NCI-H1694 treated with DMSO at 0.1 percent for 48 hours (cell line): ENCODE measurements around the gene BZW2.

Experiments
- DNase-seq: peaks from one replicate; lab custom pipeline; 2025; lab: John Stamatoyannopoulos, UW

The BZW2 gene

GRCh38 chr7:16721541-16721940, 75.6 kb downstream of the BZW2 start:
- no peak for DNase-seq

DNA sequence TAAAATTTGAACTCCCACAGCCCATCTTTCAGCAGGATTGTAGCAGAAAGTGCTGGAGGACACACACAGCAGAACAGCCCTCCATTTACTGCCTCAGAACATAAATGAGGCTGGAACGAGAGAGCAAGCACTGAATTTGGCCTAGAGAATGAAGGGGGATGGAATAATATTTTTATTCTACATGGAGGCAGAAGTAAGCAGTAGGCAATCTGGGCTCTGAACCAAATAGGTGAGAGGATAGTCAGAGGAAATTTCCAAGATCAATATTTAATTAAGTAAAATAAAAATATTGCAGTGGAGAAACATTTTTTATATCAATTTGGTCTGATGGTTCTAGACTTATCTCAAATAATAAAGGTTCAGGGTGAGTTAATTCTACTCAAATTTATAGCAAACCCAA, 78.4 kb downstream of the BZW2 start:
- DNase-seq, result no peak

GRCh38 chr7:16726189-16726588, 80.2 kb downstream of the BZW2 start:
- DNase-seq, result no peak

- DNase-seq, result no peak
Observed at GRCh38 chr7:16727736-16728135, 81.8 kb downstream of the BZW2 start.

- DNase-seq, result no peak
Observed at GRCh38 chr7:16728811-16729210, 82.8 kb downstream of the BZW2 start.

DNA sequence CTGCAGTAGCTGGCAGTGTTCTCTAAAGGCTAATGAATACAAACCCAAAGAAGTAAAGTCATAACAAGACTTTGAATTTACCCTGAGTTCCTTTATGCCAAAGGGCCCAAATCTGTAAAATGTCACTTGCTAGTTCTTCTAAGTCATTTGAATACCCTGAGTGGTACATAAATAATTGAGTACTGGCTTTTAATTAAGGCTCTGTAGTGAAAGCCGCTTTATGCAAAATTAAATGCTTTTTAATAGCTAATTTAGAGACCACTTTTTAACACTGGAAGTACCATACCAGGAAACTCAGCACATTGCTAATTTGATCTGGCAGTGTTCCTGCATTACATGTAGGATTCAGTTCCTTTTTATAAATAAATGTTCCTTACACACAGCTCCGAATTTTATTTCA, 83.6 kb downstream of the BZW2 start:
- DNase-seq, result no peak

DNA sequence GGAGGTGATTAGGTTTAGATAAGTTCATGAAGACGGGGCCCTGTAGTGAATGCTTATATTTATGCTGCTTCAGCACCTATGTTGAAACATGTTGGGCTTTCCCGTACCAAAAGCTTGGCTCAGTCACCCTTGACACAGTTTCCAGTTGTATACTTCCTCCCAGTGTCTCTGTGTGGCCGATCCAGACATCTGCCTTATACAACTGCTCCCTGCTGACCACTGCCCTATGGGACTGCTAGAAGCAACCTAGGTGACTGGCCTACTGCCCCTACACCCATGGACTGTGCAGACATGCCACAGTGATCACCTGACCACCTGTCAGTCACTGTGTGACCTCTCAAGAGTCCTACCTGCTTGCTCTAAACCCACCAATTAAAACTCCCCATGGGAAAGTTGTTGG, 85.0 kb downstream of the BZW2 start:
- DNase-seq, result no peak

DNA sequence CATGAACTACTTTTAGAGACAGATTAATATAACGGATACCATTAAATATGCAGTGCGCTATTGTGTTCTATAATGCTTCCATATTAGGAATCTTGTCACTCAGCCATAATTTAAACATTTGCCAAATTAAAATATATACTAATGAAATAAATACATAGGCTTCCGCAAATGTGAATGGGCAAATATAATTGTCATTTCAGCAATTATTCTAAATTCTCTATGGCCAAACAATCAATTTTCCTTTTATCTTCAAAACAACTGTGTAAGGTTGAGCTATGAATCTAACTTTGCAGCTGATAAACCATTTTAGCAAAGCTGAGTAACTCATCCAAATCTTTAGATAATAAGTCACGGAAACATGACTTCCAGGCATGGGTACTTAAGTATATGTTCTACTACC, 86.8 kb downstream of the BZW2 start:
- DNase-seq, result no peak

DNA sequence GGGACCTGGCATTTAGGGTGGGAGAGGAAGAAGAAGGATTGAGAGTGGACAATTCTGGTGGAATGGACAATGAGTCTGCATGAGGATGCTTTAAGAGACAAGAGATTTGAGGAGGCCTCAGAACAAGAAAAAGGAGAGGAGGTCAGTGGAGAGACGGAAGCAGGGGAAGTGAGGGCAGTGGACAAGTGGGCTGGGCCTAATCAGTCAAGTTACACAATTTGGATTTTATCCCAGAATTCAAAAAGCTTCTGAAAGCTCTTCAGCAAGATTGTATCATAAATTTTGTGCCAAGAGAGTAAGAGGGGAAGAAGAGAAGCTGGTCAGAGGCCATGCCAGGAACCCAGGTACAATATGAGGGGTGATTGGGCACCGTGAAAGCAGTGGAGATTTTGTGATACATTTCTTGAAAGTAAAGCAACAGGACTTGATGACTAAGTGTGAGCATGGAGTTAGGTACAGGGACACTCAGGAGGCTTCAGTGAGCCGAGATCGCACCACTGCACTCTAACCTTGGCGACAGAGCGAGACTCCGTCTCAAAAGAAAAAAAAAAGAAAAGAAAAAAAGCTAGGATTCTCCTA, 88.3 kb downstream of the BZW2 start:
- no peak for DNase-seq

GRCh38 chr7:16735020-16735419, 89.0 kb downstream of the BZW2 start:
- no peak for DNase-seq

DNA sequence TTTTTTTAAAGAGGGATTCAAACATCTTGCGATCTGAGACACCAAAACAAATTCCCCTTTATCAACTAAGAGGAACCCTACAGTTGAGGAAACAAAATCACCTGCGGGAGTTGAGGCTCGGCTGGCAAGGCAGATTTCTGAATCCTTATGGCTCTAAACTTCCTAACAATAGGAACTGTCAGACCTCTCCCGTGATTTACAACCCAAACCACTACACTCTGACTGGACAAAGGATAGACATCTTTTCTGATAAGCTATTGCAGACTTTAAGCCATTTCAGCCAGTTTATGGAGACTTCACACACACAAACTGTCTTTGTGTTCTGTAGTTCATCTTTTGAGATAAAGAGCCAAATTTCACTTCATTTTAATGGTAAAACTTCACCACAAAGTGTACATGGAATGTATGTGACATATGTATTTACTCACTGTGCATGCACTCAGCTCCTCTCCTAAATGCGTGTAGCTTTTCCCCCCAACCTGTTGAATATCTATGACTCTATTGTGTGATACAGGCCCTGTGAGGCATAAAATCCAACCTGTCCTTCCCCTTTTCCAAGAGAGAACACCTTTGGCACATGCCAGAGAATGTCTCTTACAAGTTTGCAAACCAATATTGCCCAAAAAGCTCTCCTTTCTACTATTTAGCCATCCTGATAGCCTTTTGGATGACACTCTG, 92.2 kb downstream of the BZW2 start:
- no peak for DNase-seq

GRCh38 chr7:16739863-16740622, 94.1 kb downstream of the BZW2 start:
- DNase-seq, result no peak

- no peak for DNase-seq
Observed at GRCh38 chr7:16740623-16740953, 94.6 kb downstream of the BZW2 start.

GRCh38 chr7:16740996-16741395, 95.0 kb downstream of the BZW2 start:
- DNase-seq, result no peak

- DNase-seq, result no peak
Observed at GRCh38 chr7:16741676-16742075, 95.7 kb downstream of the BZW2 start.

DNA sequence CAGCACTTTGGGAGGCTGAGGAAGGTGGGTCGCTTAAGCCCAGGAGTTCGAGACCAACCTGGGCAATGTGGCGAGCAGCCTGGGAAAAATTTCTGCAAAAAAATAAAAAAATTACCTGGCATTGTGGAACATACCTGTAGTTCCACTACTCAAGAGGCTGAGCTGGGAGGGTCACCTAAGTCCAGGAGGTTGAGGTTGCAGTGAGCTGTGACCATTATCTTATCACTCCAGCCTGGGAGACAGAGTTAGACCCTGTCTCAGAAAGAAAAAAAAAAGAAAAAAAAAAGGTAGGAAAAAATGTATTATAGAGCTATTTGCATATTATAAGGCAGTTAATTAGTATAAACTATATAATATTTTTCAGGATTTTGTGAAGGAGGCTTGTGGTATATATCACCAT, 96.6 kb downstream of the BZW2 start:
- DNase-seq, result no peak

DNA sequence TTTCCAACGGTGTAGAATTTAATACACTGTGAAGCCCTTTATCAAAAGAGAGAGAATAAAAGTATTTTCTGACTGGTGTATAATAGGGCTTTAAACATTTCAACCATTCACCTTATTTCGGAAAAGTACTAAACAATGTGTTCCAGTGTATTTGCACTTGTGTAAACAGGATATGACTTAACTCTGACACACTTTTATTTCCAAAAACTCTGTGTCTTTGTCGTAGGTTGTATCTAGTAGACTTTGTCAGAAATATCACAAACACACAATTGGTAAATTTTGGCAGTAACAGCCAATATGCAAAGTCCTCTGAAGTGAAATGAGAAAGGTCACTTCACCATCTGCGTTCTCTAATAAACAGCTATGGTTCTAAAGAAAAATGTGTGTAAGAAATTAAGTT, 97.3 kb downstream of the BZW2 start:
- DNase-seq, result no peak

DNA sequence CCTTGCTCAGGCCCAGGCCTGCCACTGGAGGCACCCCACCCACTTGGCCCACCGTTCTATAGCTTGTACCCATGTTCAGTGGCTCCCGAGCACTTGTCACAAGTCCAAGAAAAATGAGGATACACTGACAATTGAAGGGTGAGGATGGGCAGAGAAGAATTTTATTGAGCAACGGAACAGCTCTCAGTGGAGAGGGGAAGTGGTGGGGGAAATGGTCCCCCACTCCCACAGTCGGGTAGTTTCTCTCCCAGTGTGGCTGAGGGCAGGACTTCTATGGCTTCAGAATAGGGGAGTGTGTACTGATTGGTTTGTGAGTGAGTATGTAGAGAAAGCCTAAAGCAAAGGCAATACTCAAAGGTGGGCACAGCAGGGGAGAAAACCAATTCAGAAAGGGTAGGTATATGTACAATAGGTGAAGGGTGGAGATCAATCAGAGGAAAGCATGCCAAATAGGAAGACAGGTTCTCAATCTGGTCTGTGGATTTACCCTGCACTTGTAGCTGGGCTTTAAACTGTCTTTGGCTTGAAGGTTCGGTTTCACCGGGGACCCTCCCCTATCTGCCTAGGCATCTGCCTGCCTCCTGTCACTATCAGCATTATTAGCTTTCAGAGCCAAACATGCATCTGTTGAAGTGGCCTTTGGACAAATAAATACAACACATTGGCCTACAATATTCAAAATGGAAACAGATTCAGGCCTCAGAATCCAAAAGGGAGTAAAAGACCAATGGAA, 98.7 kb downstream of the BZW2 start:
- DNase-seq, result no peak

DNA sequence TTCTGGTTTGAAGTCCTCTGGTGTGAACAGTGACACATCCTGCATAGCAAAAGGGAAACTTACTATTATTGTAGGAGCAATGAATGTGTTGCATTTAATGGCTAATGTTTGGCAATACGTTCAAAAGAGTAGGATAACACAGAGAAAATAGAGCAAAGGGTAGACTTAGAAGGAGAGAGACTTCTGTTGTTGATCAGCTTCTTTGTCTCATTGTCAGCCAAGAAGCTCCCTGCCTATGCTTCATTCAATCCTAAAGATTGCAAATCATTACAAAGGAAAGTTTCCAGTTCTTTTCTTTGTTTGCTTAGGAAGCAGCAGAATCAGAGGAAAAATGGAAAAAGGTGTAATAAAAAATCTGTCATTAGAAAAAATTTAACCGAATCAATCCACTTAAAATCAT, 99.7 kb downstream of the BZW2 start:
- DNase-seq, result no peak

- no peak for DNase-seq
Observed at GRCh38 chr7:16747102-16747501, 101.1 kb downstream of the BZW2 start.

DNA sequence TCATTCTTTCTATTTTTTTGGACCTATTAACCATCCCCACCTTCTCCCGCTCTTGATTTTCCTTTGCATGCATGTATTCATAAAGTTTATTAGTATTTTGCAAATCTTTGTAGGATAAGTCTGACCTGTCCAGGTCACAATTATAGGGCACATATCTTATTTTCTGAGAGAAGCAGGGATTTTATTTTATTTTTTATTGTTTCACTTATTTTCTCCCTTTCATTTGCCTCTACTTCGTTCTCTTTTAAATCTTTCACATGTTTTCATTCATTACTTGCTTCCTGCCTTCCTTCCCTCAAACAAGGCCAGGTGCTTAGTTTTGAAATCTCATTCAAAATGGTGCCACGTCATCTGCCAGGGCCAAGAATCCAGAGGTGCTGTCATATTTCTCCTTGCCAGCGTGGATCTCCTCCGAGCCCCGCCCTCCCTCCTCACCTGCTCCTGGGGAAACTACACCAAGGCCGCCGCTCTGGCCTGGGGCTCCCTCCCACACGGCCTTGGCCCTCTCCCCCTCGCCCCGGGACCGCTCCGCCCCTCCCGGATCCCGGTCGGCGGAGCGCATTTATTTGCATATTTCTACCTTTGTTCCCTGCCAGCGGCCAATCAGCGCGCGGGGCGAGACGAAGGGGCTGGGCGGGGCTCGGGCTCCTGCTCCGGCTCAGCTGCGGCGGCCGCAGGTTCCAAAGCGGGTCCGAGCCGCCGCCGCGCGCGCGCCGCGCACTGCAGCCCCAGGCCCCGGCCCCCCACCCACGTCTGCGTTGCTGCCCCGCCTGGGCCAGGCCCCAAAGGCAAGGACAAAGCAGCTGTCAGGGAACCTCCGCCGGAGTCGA, 107.3 kb downstream of the BZW2 start, which contains the start of gene TSPAN13:
Gene TSPAN13 (plus strand): TSS at position 654 of the 830 bp plus-strand sequence. CDS start 213 bp downstream, outside the sequence.
- DNase-seq, result peak; percentile 84
